ENCODE results near the gene RASAL2.

GRCh38 chr1:178497903-178498478 is 404.1 kb downstream of the RASAL2 start:
- TF ChIP-seq, protein P1, sequence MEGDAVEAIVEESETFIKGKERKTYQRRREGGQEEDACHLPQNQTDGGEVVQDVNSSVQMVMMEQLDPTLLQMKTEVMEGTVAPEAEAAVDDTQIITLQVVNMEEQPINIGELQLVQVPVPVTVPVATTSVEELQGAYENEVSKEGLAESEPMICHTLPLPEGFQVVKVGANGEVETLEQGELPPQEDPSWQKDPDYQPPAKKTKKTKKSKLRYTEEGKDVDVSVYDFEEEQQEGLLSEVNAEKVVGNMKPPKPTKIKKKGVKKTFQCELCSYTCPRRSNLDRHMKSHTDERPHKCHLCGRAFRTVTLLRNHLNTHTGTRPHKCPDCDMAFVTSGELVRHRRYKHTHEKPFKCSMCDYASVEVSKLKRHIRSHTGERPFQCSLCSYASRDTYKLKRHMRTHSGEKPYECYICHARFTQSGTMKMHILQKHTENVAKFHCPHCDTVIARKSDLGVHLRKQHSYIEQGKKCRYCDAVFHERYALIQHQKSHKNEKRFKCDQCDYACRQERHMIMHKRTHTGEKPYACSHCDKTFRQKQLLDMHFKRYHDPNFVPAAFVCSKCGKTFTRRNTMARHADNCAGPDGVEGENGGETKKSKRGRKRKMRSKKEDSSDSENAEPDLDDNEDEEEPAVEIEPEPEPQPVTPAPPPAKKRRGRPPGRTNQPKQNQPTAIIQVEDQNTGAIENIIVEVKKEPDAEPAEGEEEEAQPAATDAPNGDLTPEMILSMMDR (conservative IDR thresholded peaks at IDR 0.05; ENCODE audit: low read depth in 2 of 2): no peak
- TF ChIP-seq EZH2 (IDR thresholded peaks at IDR 0.05; ENCODE audit: low read depth, unreplicated experiment) (no peak), POLR2AphosphoS5 (IDR thresholded peaks at IDR 0.05; ENCODE audit: low read depth) (no peak), ZNF331 (CRISPR knock-in tag; IDR thresholded peaks at IDR 0.05; ENCODE audit: low read depth) (no peak), CREB1 (CRISPR knock-in tag; IDR thresholded peaks at IDR 0.05; ENCODE audit: low read depth) (no peak), NANOG (IDR thresholded peaks at IDR 0.05; ENCODE audit: borderline replicate concordance) (no peak), ZNF114 (CRISPR knock-in tag; IDR thresholded peaks at IDR 0.05) (no peak)
- TF ChIP-seq, protein P2, sequence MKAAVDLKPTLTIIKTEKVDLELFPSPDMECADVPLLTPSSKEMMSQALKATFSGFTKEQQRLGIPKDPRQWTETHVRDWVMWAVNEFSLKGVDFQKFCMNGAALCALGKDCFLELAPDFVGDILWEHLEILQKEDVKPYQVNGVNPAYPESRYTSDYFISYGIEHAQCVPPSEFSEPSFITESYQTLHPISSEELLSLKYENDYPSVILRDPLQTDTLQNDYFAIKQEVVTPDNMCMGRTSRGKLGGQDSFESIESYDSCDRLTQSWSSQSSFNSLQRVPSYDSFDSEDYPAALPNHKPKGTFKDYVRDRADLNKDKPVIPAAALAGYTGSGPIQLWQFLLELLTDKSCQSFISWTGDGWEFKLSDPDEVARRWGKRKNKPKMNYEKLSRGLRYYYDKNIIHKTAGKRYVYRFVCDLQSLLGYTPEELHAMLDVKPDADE (IDR thresholded peaks at IDR 0.05): no peak
- TF ChIP-seq, protein P3, sequence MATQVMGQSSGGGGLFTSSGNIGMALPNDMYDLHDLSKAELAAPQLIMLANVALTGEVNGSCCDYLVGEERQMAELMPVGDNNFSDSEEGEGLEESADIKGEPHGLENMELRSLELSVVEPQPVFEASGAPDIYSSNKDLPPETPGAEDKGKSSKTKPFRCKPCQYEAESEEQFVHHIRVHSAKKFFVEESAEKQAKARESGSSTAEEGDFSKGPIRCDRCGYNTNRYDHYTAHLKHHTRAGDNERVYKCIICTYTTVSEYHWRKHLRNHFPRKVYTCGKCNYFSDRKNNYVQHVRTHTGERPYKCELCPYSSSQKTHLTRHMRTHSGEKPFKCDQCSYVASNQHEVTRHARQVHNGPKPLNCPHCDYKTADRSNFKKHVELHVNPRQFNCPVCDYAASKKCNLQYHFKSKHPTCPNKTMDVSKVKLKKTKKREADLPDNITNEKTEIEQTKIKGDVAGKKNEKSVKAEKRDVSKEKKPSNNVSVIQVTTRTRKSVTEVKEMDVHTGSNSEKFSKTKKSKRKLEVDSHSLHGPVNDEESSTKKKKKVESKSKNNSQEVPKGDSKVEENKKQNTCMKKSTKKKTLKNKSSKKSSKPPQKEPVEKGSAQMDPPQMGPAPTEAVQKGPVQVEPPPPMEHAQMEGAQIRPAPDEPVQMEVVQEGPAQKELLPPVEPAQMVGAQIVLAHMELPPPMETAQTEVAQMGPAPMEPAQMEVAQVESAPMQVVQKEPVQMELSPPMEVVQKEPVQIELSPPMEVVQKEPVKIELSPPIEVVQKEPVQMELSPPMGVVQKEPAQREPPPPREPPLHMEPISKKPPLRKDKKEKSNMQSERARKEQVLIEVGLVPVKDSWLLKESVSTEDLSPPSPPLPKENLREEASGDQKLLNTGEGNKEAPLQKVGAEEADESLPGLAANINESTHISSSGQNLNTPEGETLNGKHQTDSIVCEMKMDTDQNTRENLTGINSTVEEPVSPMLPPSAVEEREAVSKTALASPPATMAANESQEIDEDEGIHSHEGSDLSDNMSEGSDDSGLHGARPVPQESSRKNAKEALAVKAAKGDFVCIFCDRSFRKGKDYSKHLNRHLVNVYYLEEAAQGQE (IDR thresholded peaks at IDR 0.05; ENCODE audit: unreplicated experiment): no peak

Measured in GM23338 (cell line).